H9 (cell line): ENCODE results near the gene PRDX1. TPM values are rescaled to one million over a fixed set of nuclear protein-coding genes. Genes with fewer than 3 reads are reported as not detected.

Source experiments
- DNase-seq: peaks from one replicate; pipeline ENCODE4 v3.0.0-alpha.2; 2017
- H2AFZ ChIP-seq: one replicate; pipeline ENCODE4 v1.6.1; 2013; ENCODE audit warnings: mild to moderate bottlenecking, low read length, control low read depth, moderate library complexity
- H2AK5ac ChIP-seq: 2 replicates; pipeline ENCODE4 v1.6.1; 2013; ENCODE audit warnings: low read length, control low read depth, mixed read lengths; ENCODE audit not compliant: insufficient read length
- H2BK120ac ChIP-seq: one replicate; pipeline ENCODE4 v1.6.1; 2013; ENCODE audit warnings: low read depth, mild to moderate bottlenecking, low read length, control low read depth, inconsistent platforms; ENCODE audit not compliant: poor library complexity, severe bottlenecking
- H2BK12ac ChIP-seq: 2 replicates; pipeline ENCODE4 v1.6.1; 2013; ENCODE audit warnings: low read length, control low read depth, mixed read lengths, low read depth; ENCODE audit not compliant: insufficient read length
- H2BK15ac ChIP-seq: 2 replicates; pipeline ENCODE4 v1.6.1; 2013; ENCODE audit warnings: low read depth, low read length, control low read depth
- H2BK20ac ChIP-seq: one replicate; pipeline ENCODE4 v1.6.1; 2013; ENCODE audit warnings: low read depth, mild to moderate bottlenecking, low read length, control low read depth, inconsistent platforms; ENCODE audit not compliant: poor library complexity, severe bottlenecking
- H2BK5ac ChIP-seq: 2 replicates; pipeline ENCODE4 v1.6.1; 2013; ENCODE audit warnings: low read length, control low read depth, mixed read lengths; ENCODE audit not compliant: insufficient read length
- H3K14ac ChIP-seq: 2 replicates; pipeline ENCODE4 v1.6.1; 2013; ENCODE audit warnings: low read length, control low read depth; ENCODE audit not compliant: insufficient read depth
- H3K18ac ChIP-seq: 2 replicates; pipeline ENCODE4 v1.6.1; 2013; ENCODE audit warnings: low read depth, mild to moderate bottlenecking, mixed read lengths, low read length, control low read depth; ENCODE audit not compliant: insufficient read length
- H3K23ac ChIP-seq: 2 replicates; pipeline ENCODE4 v1.6.1; 2013; ENCODE audit warnings: low read length, control low read depth, mixed read lengths, low read depth; ENCODE audit not compliant: insufficient read length
- H3K23me2 ChIP-seq: 2 replicates; pipeline ENCODE4 v1.6.1; 2013; ENCODE audit warnings: low read depth, mild to moderate bottlenecking, mixed read lengths, low read length, control low read depth; ENCODE audit not compliant: insufficient read length, poor library complexity, severe bottlenecking
- H3K27ac ChIP-seq: 2 replicates; pipeline ENCODE4 v1.5.1; 2013; ENCODE audit warnings: low read length, control low read depth, mixed read lengths, low read depth; ENCODE audit not compliant: insufficient read length
- H3K27me3 ChIP-seq: 2 replicates; pipeline ENCODE4 v1.6.1; 2013; ENCODE audit warnings: low read length, control low read depth, inconsistent platforms; ENCODE audit not compliant: insufficient read depth
- H3K4ac ChIP-seq: 2 replicates; pipeline ENCODE4 v1.6.1; 2013; ENCODE audit warnings: low read depth, mild to moderate bottlenecking, control low read depth, inconsistent platforms, low read length, moderate library complexity
- H3K4me1 ChIP-seq: 2 replicates; pipeline ENCODE4 v1.6.1; 2013; ENCODE audit warnings: low read length, control low read depth, inconsistent platforms; ENCODE audit not compliant: insufficient read depth
- H3K4me2 ChIP-seq: 2 replicates; pipeline ENCODE4 v1.6.1; 2013; ENCODE audit warnings: low read length, control low read depth, mixed read lengths; ENCODE audit not compliant: insufficient read length, insufficient read depth
- H3K56ac ChIP-seq: 2 replicates; pipeline ENCODE4 v1.6.1; 2013; ENCODE audit warnings: low read depth, mild to moderate bottlenecking, mixed read lengths, low read length, control low read depth; ENCODE audit not compliant: insufficient read length
- H3K79me1 ChIP-seq: 2 replicates; pipeline ENCODE4 v1.6.1; 2013; ENCODE audit warnings: low read depth, mild to moderate bottlenecking, moderate library complexity, low read length, control low read depth, inconsistent platforms; ENCODE audit not compliant: insufficient read depth, poor library complexity, severe bottlenecking
- H3K79me2 ChIP-seq: 2 replicates; pipeline ENCODE4 v1.6.1; 2013; ENCODE audit warnings: low read length, control low read depth, inconsistent platforms; ENCODE audit not compliant: insufficient read depth
- H3K9ac ChIP-seq: 2 replicates; pipeline ENCODE4 v1.6.1; 2013; ENCODE audit warnings: low read length, control low read depth, mixed read lengths; ENCODE audit not compliant: insufficient read length; ENCODE audit errors: extremely low read depth
- H3K9me3 ChIP-seq: one replicate; pipeline ENCODE4 v1.6.1; 2013; ENCODE audit warnings: low read depth, low read length, inconsistent platforms; ENCODE audit not compliant: control insufficient read depth
- H3T11ph ChIP-seq: one replicate; pipeline ENCODE4 v1.6.1; 2013; ENCODE audit warnings: mild to moderate bottlenecking, low read length, control low read depth, inconsistent platforms
- H4K20me1 ChIP-seq: one replicate; pipeline ENCODE4 v1.6.1; 2013; ENCODE audit not compliant: control insufficient read depth, insufficient read length, insufficient read depth
- H4K5ac ChIP-seq: 2 replicates; pipeline ENCODE4 v1.6.1; 2013; ENCODE audit warnings: low read depth, mild to moderate bottlenecking, mixed read lengths, low read length, control low read depth; ENCODE audit not compliant: insufficient read length
- H4K8ac ChIP-seq: replicated peaks from 2 replicates; pipeline ENCODE4 v1.6.1; 2013; ENCODE audit warnings: low read length, control low read depth, mixed read lengths, low read depth; ENCODE audit not compliant: insufficient read length
- H4K91ac ChIP-seq: 2 replicates; pipeline ENCODE4 v1.6.1; 2013; ENCODE audit warnings: low read depth, mild to moderate bottlenecking, moderate library complexity, mixed read lengths, low read length, control low read depth; ENCODE audit not compliant: insufficient read length
- H3K27ac Mint-ChIP-seq, 3 experiments: 2 replicates in 2 of 3; 3 replicates in 1 of 3; pipeline ENCODE4 v1.8.0; 2020 to 2021; ENCODE audit warnings: mixed read lengths in 3 of 3, mild to moderate bottlenecking in 1 of 3, moderate library complexity in 1 of 3
- H3K27me3 Mint-ChIP-seq: 2 replicates; pipeline ENCODE4 v1.8.0; 2021; ENCODE audit warnings: low read depth, mild to moderate bottlenecking, moderate library complexity, mixed read lengths
- H3K36me3 Mint-ChIP-seq, 3 experiments: 2 replicates in 2 of 3; 3 replicates in 1 of 3; pipeline ENCODE4 v1.8.0; 2020 to 2021; ENCODE audit warnings: low read depth in 3 of 3, mixed read lengths in 3 of 3; ENCODE audit not compliant: insufficient read depth in 1 of 3
- H3K4me1 Mint-ChIP-seq, 2 experiments: 2 replicates each; pipeline ENCODE4 v1.8.0; 2020; ENCODE audit warnings: mixed read lengths in 2 of 2
- H3K4me3 Mint-ChIP-seq, 2 experiments: 2 replicates in 1 of 2; 3 replicates in 1 of 2; pipeline ENCODE4 v1.8.0; 2020 to 2021; ENCODE audit warnings: mild to moderate bottlenecking in 2 of 2, mixed read lengths in 2 of 2, moderate library complexity in 1 of 2
- H3K9me3 Mint-ChIP-seq, 2 experiments: 2 replicates in 1 of 2; 3 replicates in 1 of 2; pipeline ENCODE4 v1.8.0; 2020; ENCODE audit warnings: mild to moderate bottlenecking in 2 of 2, mixed read lengths in 2 of 2, moderate library complexity in 1 of 2
- CTCF ChIP-seq: fragments of 200-600 bp; sonication (generic); conservative IDR thresholded peaks from 3 replicates; pipeline ENCODE4 v1.8.0; 2021; ENCODE audit warnings: antibody characterized with exemption, mild to moderate bottlenecking
- WGBS: extraction: QIAGEN DNeasy Blood & Tissue Kit; methylation state at CpG from one replicate; pipeline ENCODE4 v1.1.7; 2013; ENCODE audit warnings: missing lambda C conversion rate, low lambda C conversion rate, mixed read lengths; ENCODE audit not compliant: insufficient read length; ENCODE audit errors: extremely low coverage; 5-methylcytosine and 5-hydroxymethylcytosine counted together
- total RNA-seq: library from RNA; stranded (reverse); gene quantifications from 2 replicates; pipeline ENCODE4 v1.2.1, GENCODE V29; 2021

The PRDX1 gene
- total RNA-seq, 1 experiment from 2014 or later = 1,003 TPM

DNA sequence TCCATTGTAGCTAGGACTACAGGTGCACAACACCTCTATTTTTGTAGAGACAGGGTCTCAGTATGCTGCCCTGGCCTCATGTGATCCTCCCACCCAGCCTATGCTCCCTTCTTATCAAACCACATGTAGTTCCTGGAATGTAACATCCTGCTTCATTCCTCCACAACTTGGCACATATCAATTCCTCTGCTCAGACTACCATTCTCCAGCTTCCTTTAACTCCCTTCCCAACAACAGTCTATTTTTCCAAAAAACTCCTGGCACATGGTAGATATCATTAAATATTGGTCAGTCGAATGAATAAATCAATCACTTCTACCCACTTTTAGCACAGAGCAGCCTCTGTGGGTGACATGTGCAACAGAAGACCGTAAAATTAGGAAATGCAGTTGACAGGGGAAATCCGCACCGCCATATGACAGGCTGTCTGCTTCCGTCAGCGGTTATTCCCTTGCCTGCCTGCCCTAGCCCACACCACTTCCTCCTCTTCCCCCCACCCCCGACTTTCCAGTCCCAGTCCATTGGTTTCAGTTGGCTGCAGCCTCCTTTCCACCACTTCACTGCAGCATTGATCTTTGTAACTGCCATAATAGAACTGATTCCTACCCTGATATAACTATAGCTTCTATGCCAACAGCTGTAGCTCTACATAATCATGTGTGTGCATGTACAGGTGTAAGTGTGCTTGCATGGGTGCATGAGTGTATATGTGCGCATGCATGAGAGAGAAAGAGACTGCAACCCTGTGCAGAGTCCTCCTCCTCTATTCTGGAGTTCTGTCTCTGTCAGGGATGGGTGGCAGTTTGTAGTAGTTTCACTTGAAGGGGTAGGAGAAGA is 22.1 kb upstream of the PRDX1 start:
- no peaks in the 10 kb centered on the region for H3K23me2 ChIP-seq
- no peak overlapping the region for H3K9ac ChIP-seq
- no peaks in the 10 kb centered on the region for H3K9me3 ChIP-seq
- H3K4me1 Mint-ChIP-seq = peaks cover 8 to 16% of the 10 kb centered on the region in 2 experiments
- H3K4me3 Mint-ChIP-seq = no peak overlapping the region
- no peaks in the 10 kb centered on the region; the same call in 1 of the 2 replicates for H3K27me3 Mint-ChIP-seq
- H3K4me2 ChIP-seq = no peak overlapping the region
- no peak overlapping the region for H2BK120ac ChIP-seq
- H4K20me1 ChIP-seq = no peaks in the 10 kb centered on the region
- H3K79me1 ChIP-seq = no peaks in the 10 kb centered on the region
- H3K27me3 ChIP-seq = no peaks in the 10 kb centered on the region
- no peak overlapping the region for H3K27ac ChIP-seq
- H2BK12ac ChIP-seq = no peak overlapping the region
- no peak overlapping the region for H2AFZ ChIP-seq
- no peak overlapping the region for H3K4ac ChIP-seq
- no peak overlapping the region for H3K18ac ChIP-seq
- no CpG with 5 or more reads among the region's 8 CpGs for WGBS
- H2AK5ac ChIP-seq = no peak overlapping the region
- H3K79me2 ChIP-seq = no peaks in the 10 kb centered on the region
- no peak overlapping the region for H2BK20ac ChIP-seq
- no peak overlapping the region for H4K5ac ChIP-seq
- no peak overlapping the region for H4K91ac ChIP-seq
- no peak overlapping the region for H2BK5ac ChIP-seq
- no peaks in the 10 kb centered on the region for H3K36me3 Mint-ChIP-seq
- H3K4me1 ChIP-seq = no peaks in the 10 kb centered on the region
- H3T11ph ChIP-seq = no peak overlapping the region
- H3K23ac ChIP-seq = no peak overlapping the region
- no peak for DNase-seq
- H3K9me3 Mint-ChIP-seq = no peaks in the 10 kb centered on the region
- H4K8ac ChIP-seq = no peak overlapping the region
- TF ChIP-seq CTCF = no peak
- H2BK15ac ChIP-seq = no peak overlapping the region
- H3K27ac Mint-ChIP-seq = peak overlapping the region in 1 of 3 experiments; percentile 17; a peak in 1 of 7 replicates
- H3K56ac ChIP-seq = no peak overlapping the region
- H3K14ac ChIP-seq = no peak overlapping the region
